Endothelial cell of umbilical vein (primary cell): Measurements from ENCODE around the gene PIGT. TPM values are rescaled to one million over a fixed set of nuclear protein-coding genes. Genes with fewer than 3 reads are reported as not detected.

ENCODE experiments used
- BruUV-seq: library from RNA; stranded (reverse); fragments of 400-500 nt; replicated peaks from 2 replicates; lab custom pipeline; 2021; lab: Mats Ljungman, UMichigan
- CTCF ChIA-PET: fragments of 300-600, 350-600 bp; sonication (Branson Sonifier 250); formaldehyde crosslinking; loops from one replicate; lab custom pipeline; 2021; ENCODE audit warnings: antibody characterized with exemption, inconsistent platforms; lab: Charles Lee
- POLR2A ChIA-PET: fragments of 300-600, 350-600 bp; sonication (Branson Sonifier 250); formaldehyde crosslinking; loops from one replicate; lab custom pipeline; 2021; ENCODE audit warnings: antibody characterized with exemption, inconsistent platforms; lab: Charles Lee
- DNase-seq: peaks from one replicate; pipeline ENCODE4 v3.0.0-alpha.2; 2011; ENCODE audit warnings: low read depth, low spot score
- FAIRE-seq: peaks from 2 replicates; lab custom pipeline; 2011; peaks lifted over from hg19 to GRCh38; lab: Jason Lieb, UNC
- H2AFZ ChIP-seq: 2 replicates; pipeline ENCODE4 v1.6.0; 2012; ENCODE audit warnings: low read depth, low read length, control low read depth, inconsistent platforms
- H3K27ac ChIP-seq: 2 replicates; pipeline ENCODE4 v1.5.1; 2011; ENCODE audit warnings: low read depth, mild to moderate bottlenecking, control low read depth, low read length, moderate library complexity; ENCODE audit not compliant: insufficient read depth
- H3K27me3 ChIP-seq, 2 experiments: 2 replicates each; pipeline versions ENCODE4 v1.6.0 to v1.6.1; 2011; ENCODE audit warnings: low read length in 2 of 2, mixed read lengths in 1 of 2; ENCODE audit not compliant: control insufficient read depth in 2 of 2, insufficient read depth in 2 of 2
- H3K36me3 ChIP-seq, 2 experiments: 2 replicates in 1 of 2; 3 replicates in 1 of 2; pipeline ENCODE4 v1.5.1; 2011; ENCODE audit warnings: low read length in 2 of 2, mild to moderate bottlenecking in 1 of 2, moderate library complexity in 1 of 2; ENCODE audit not compliant: control insufficient read depth in 2 of 2, insufficient read depth in 2 of 2; ENCODE audit errors: extremely low read depth in 1 of 2
- H3K4me1 ChIP-seq: 3 replicates; pipeline ENCODE4 v1.5.1; 2011; ENCODE audit warnings: mild to moderate bottlenecking, low read length; ENCODE audit not compliant: control insufficient read depth, insufficient read depth; ENCODE audit errors: extremely low read depth
- H3K4me2 ChIP-seq: 2 replicates; pipeline ENCODE4 v1.6.1; 2011; ENCODE audit warnings: low read length, control low read depth, mixed read lengths; ENCODE audit not compliant: insufficient read depth
- H3K4me3 ChIP-seq, 3 experiments: fragments of 200-600 bp in 1 of 3; sonication (generic), shearing (Covaris generic) in 1 of 3; replicated peaks in 1 of 3; 2 replicates each; pipeline ENCODE4 v1.5.1; 2011 to 2016; ENCODE audit warnings: control low read depth in 3 of 3, low read length in 3 of 3, mild to moderate bottlenecking in 2 of 3, inconsistent platforms in 1 of 3, low read depth in 1 of 3, moderate library complexity in 1 of 3; ENCODE audit not compliant: insufficient read depth in 1 of 3
- H3K79me2 ChIP-seq: 2 replicates; pipeline ENCODE4 v1.6.0; 2012; ENCODE audit warnings: low read length, inconsistent platforms; ENCODE audit not compliant: control insufficient read depth, insufficient read depth
- H3K9ac ChIP-seq: replicated peaks from 2 replicates; pipeline ENCODE3; 2011; ENCODE audit warnings: low read length, control low read depth; ENCODE audit not compliant: insufficient read depth; ENCODE audit errors: extremely low read depth
- H3K9me1 ChIP-seq: replicated peaks from 3 replicates; pipeline ENCODE4 v1.6.0; 2011; ENCODE audit warnings: mild to moderate bottlenecking, low read length; ENCODE audit not compliant: control insufficient read depth, insufficient read depth; ENCODE audit errors: extremely low read depth
- H3K9me3 ChIP-seq: replicated peaks from 2 replicates; pipeline ENCODE4 v1.5.1; 2012; ENCODE audit warnings: low read length, inconsistent platforms; ENCODE audit not compliant: control insufficient read depth, insufficient read depth
- H4K20me1 ChIP-seq: replicated peaks from 2 replicates; pipeline ENCODE3; 2011; ENCODE audit warnings: mild to moderate bottlenecking, low read length; ENCODE audit not compliant: control insufficient read depth, insufficient read depth; ENCODE audit errors: extremely low read depth
- EZH2 ChIP-seq: IDR thresholded peaks from 2 replicates; pipeline ENCODE4 v1.6.1; 2012; ENCODE audit warnings: borderline replicate concordance, low read depth, mild to moderate bottlenecking, moderate library complexity, low read length, inconsistent platforms; ENCODE audit not compliant: severe bottlenecking
- FOS ChIP-seq: IDR thresholded peaks from 2 replicates; pipeline ENCODE4 v1.6.1; 2011; ENCODE audit warnings: mild to moderate bottlenecking, low read length, moderate library complexity, borderline replicate concordance; ENCODE audit not compliant: insufficient read depth
- GATA2 ChIP-seq: IDR thresholded peaks from 2 replicates; pipeline ENCODE4 v1.7.0; 2011; ENCODE audit warnings: low read depth, mild to moderate bottlenecking, moderate library complexity, mixed read lengths, low read length; ENCODE audit not compliant: insufficient read length, insufficient read depth
- JUN ChIP-seq: IDR thresholded peaks from 2 replicates; pipeline ENCODE4 v1.6.1; 2011; ENCODE audit warnings: borderline replicate concordance, low read depth; ENCODE audit not compliant: insufficient read length, insufficient read depth
- MYC ChIP-seq: IDR thresholded peaks from one replicate; pipeline ENCODE4 v1.6.1; 2011; ENCODE audit warnings: mild to moderate bottlenecking, low read depth, low read length
- POLR2A ChIP-seq: IDR thresholded peaks from 2 replicates; pipeline ENCODE4 v1.6.1; 2012; ENCODE audit warnings: low read depth, mild to moderate bottlenecking, control low read depth, low read length
- POLR2AphosphoS5 ChIP-seq: IDR thresholded peaks from 2 replicates; pipeline ENCODE4 v1.6.1; 2012; ENCODE audit warnings: low read depth, mild to moderate bottlenecking, control low read depth, low read length, moderate library complexity; ENCODE audit not compliant: insufficient read depth
- dilution Hi-C: fragments of 300-500 bp; cut with MboI; formaldehyde crosslinking; loops from one replicate; pipeline ENCODE4 v1.15.0; 2019; ENCODE audit warnings: low sequenced_read_pairs; ENCODE audit not compliant: extremely low pct_ligation_motif_present
- intact Hi-C: fragments of 100-400 bp; cut with micrococcal nuclease; formaldehyde crosslinking; loops from one replicate; pipeline ENCODE4 v1.10.0; 2022
- polyA plus RNA-seq, 4 experiments: library from polyadenylated mRNA; depleted of rRNA in 3 of 4; stranded (reverse) in 3 of 4; unstranded in 1 of 4; fragments of >200 nt; gene quantifications; 2 replicates each; pipeline versions ENCODE4 v1.2.1 to v1.2.3, GENCODE V29; 2011 to 2012; ENCODE audit warnings: missing spikeins in 1 of 4
- total RNA-seq: library from RNA; stranded (reverse); gene quantifications from 2 replicates; pipeline ENCODE4 v1.2.3, GENCODE V29; 2021
- TF ChIP-seq, protein P1 (sequence below), 2 donors: IDR thresholded peaks; 1 replicate in 1 of 2; 2 replicates in 1 of 2; pipeline ENCODE4 v1.5.1; 2011; ENCODE audit warnings: low read length in 2 of 2, mild to moderate bottlenecking in 2 of 2, moderate library complexity in 2 of 2, control low read depth in 1 of 2, inconsistent platforms in 1 of 2, low read depth in 1 of 2; ENCODE audit not compliant: insufficient read depth in 1 of 2; ENCODE audit errors: extremely low read depth in 1 of 2
- TF ChIP-seq, protein P2 (sequence below): IDR thresholded peaks from 2 replicates; pipeline ENCODE4 v1.6.1; 2011; ENCODE audit not compliant: insufficient read depth, insufficient read length

The PIGT gene
- total and polyA plus RNA-seq, 2 donors (not counting 3 experiments of a cell fraction or from before 2014, with no cell fraction given): 96.8 to 143 TPM

DNA sequence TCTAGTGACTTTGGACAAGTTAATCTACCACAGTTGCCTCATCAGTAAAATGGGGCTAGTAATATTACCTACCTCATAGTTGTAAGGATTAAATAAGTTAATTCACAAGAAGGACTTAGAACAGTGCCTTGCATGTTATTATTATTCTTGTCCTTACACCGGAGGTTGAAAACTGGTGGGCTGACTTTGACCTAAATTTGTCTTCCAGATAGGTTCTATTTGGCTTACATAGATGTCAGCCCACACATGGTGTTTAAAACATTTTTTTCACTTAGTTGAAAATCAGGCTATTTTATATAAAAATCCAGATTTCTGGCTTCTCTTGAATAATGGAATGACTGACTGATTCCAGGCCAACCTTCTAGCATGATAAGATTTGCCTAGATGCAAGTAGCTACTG, 49.7 kb upstream of the PIGT start:
- Histone ChIP-seq H2AFZ (no peak overlapping the region), H3K4me1 (peaks cover 10% of the 10 kb centered on the region), H3K27ac (no peak overlapping the region), H3K79me2 (peaks cover 12% of the 10 kb centered on the region), H3K4me2 (no peak overlapping the region), H3K9me1 (no peaks in the 10 kb centered on the region), H3K27me3 (no peaks in the 10 kb centered on the region), H3K4me3 (no peak overlapping the region), H3K9ac (no peak overlapping the region), H3K36me3 (peaks cover 0 to 11% of the 10 kb centered on the region in 2 experiments), H3K9me3 (no peaks in the 10 kb centered on the region), H4K20me1 (no peaks in the 10 kb centered on the region)
- CTCF ChIA-PET: interaction anchor here (1.2 to 1.9 kb wide), 2 partner anchors 8 to 71 kb away, joined by 5 to 10 read pairs; no protein-coding TSS in a partner anchor
- POLR2A ChIA-PET: no interaction called here
- no peak for TF ChIP-seq POLR2AphosphoS5
- BruUV-seq: no TSS peak
- dilution Hi-C loops (no loop called here), intact Hi-C loops (no loop called here)
- no peak for FAIRE-seq
- no peak for DNase-seq

DNA sequence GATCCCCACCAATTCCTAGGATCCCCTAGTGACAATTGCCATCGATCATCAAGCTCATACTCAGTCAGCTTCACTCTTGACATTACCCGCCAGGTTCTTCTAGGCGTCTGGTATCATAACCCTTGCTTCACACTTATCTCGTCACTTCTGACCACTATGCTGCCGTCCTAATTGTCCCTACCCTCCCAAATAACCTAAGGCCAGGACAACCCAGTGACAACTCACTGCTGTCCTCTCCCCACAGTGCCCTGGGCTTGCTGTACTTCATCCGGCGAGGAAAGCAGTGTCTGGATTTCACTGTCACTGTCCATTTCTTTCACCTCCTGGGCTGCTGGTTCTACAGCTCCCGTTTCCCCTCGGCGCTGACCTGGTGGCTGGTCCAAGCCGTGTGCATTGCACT, 49.3 kb upstream of the PIGT start:
- Histone ChIP-seq H3K79me2 (peaks cover 12% of the 10 kb centered on the region), H3K9ac (no peak overlapping the region), H3K4me2 (no peak overlapping the region), H4K20me1 (no peaks in the 10 kb centered on the region), H3K4me3 (no peak overlapping the region), H3K9me1 (no peaks in the 10 kb centered on the region), H2AFZ (no peak overlapping the region), H3K9me3 (no peaks in the 10 kb centered on the region), H3K27ac (no peak overlapping the region), H3K27me3 (no peaks in the 10 kb centered on the region), H3K4me1 (peaks cover 10% of the 10 kb centered on the region), H3K36me3 (peaks cover 0 to 11% of the 10 kb centered on the region in 2 experiments)
- no TSS peak for BruUV-seq
- FAIRE-seq: no peak
- DNase-seq: no peak
- CTCF ChIA-PET: interaction anchor here (1.2 kb wide), 1 partner anchor 70 kb away, joined by 5 read pairs; no protein-coding TSS in a partner anchor
- dilution Hi-C loops (no loop called here), intact Hi-C loops (no loop called here)
- TF ChIP-seq GATA2 (no peak), FOS (no peak), POLR2A (no peak), EZH2 (no peak), MYC (no peak), JUN (no peak)
- TF ChIP-seq, protein P1, sequence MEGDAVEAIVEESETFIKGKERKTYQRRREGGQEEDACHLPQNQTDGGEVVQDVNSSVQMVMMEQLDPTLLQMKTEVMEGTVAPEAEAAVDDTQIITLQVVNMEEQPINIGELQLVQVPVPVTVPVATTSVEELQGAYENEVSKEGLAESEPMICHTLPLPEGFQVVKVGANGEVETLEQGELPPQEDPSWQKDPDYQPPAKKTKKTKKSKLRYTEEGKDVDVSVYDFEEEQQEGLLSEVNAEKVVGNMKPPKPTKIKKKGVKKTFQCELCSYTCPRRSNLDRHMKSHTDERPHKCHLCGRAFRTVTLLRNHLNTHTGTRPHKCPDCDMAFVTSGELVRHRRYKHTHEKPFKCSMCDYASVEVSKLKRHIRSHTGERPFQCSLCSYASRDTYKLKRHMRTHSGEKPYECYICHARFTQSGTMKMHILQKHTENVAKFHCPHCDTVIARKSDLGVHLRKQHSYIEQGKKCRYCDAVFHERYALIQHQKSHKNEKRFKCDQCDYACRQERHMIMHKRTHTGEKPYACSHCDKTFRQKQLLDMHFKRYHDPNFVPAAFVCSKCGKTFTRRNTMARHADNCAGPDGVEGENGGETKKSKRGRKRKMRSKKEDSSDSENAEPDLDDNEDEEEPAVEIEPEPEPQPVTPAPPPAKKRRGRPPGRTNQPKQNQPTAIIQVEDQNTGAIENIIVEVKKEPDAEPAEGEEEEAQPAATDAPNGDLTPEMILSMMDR (IDR thresholded peaks at IDR 0.05; ENCODE audit: extremely low read depth in 1 of 2, insufficient read depth in 1 of 2, low read depth in 1 of 2, low read length in 2 of 2): no peak
- TF ChIP-seq, protein P2, sequence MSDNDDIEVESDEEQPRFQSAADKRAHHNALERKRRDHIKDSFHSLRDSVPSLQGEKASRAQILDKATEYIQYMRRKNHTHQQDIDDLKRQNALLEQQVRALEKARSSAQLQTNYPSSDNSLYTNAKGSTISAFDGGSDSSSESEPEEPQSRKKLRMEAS: no peak
- POLR2A ChIA-PET: no interaction called here
